WTC11 (cell line): Measurements from ENCODE around the gene NIT2. TPM values are rescaled to one million over a fixed set of nuclear protein-coding genes. Genes with fewer than 3 reads are reported as not detected.
"Not testable (repeated sequence)": the region's sequence is repeated elsewhere in the genome, so short reads cannot be mapped to it uniquely, and the experiment has no call there.

Experiments
- ATAC-seq: fragments of 200-7000 bp; cut with Tn5 transposase; 2 replicates; pipeline ENCODE4 v1.10.0; 2021; ENCODE audit warnings: mild to moderate bottlenecking, moderate library complexity
- CTCF ChIA-PET: fragments of 300-600 bp; sonication (Branson Sonifier 250); formaldehyde crosslinking; loops from one replicate; lab custom pipeline; 2021; ENCODE audit warnings: antibody characterized with exemption; lab: Charles Lee
- POLR2A ChIA-PET: fragments of 350-600 bp; sonication (Branson Sonifier 250); formaldehyde crosslinking; loops from one replicate; lab custom pipeline; 2021; ENCODE audit warnings: antibody characterized with exemption; lab: Charles Lee
- DNase-seq: peaks from one replicate; pipeline ENCODE4 v3.0.0; 2021; ENCODE audit warnings: low spot score
- H3K27ac Mint-ChIP-seq: 2 replicates; pipeline ENCODE4 v1.8.0; 2021; ENCODE audit warnings: mixed read lengths
- H3K27me3 Mint-ChIP-seq: 2 replicates; pipeline ENCODE4 v1.8.0; 2021; ENCODE audit warnings: low read depth, mild to moderate bottlenecking, moderate library complexity, mixed read lengths
- H3K36me3 Mint-ChIP-seq: 2 replicates; pipeline ENCODE4 v1.8.0; 2021; ENCODE audit warnings: mixed read lengths
- H3K4me1 Mint-ChIP-seq: 2 replicates; pipeline ENCODE4 v1.8.0; 2022; ENCODE audit warnings: mixed read lengths
- H3K4me3 Mint-ChIP-seq: 2 replicates; pipeline ENCODE4 v1.8.0; 2021; ENCODE audit warnings: mild to moderate bottlenecking, moderate library complexity, mixed read lengths
- H3K9me3 Mint-ChIP-seq: 2 replicates; pipeline ENCODE4 v1.8.0; 2021; ENCODE audit warnings: mixed read lengths
- ATF1 ChIP-seq: sonication (generic); formaldehyde crosslinking; IDR thresholded peaks from 2 replicates; pipeline ENCODE4 v1.8.1; 2023; ENCODE audit warnings: mild to moderate bottlenecking, moderate library complexity, missing genetic modification reagents
- CBFB ChIP-seq: sonication (generic); formaldehyde crosslinking; IDR thresholded peaks from 2 replicates; pipeline ENCODE4 v1.8.1; 2022; ENCODE audit warnings: mild to moderate bottlenecking, low read depth, missing genetic modification reagents
- MXD4 ChIP-seq: fragments of 250-450 bp; sonication (Bioruptor Pico); IDR thresholded peaks from 2 replicates; pipeline ENCODE4 v1.8.0; 2021; ENCODE audit warnings: mild to moderate bottlenecking, moderate library complexity, borderline replicate concordance
- NFATC4 ChIP-seq: fragments of 250-450 bp; sonication (Bioruptor Pico); IDR thresholded peaks from 2 replicates; pipeline ENCODE4 v1.9.0; 2021; ENCODE audit warnings: mild to moderate bottlenecking
- NFYB ChIP-seq: sonication (generic); formaldehyde crosslinking; conservative IDR thresholded peaks from 2 replicates; pipeline ENCODE4 v1.8.0; 2022; ENCODE audit warnings: low read depth, missing genetic modification reagents
- NR1H2 ChIP-seq: sonication (generic); formaldehyde crosslinking; IDR thresholded peaks from 2 replicates; pipeline ENCODE4 v1.9.0; 2021; ENCODE audit warnings: mild to moderate bottlenecking, moderate library complexity, missing genetic modification reagents
- NR3C1 ChIP-seq: sonication (generic); formaldehyde crosslinking; conservative IDR thresholded peaks from 2 replicates; pipeline ENCODE4 v1.8.1; 2023; ENCODE audit warnings: low read depth, mild to moderate bottlenecking, missing genetic modification reagents
- TCF7 ChIP-seq: sonication (generic); formaldehyde crosslinking; IDR thresholded peaks from 2 replicates; pipeline ENCODE4 v1.8.0; 2022; ENCODE audit warnings: mild to moderate bottlenecking, low read depth, missing genetic modification reagents, moderate library complexity
- TEAD1 ChIP-seq: sonication (generic); formaldehyde crosslinking; IDR thresholded peaks from 2 replicates; pipeline ENCODE4 v1.8.0; 2022; ENCODE audit warnings: mild to moderate bottlenecking, missing genetic modification reagents
- ZBTB21 ChIP-seq: sonication (generic); formaldehyde crosslinking; IDR thresholded peaks from 2 replicates; pipeline ENCODE4 v1.8.1; 2023; ENCODE audit warnings: mild to moderate bottlenecking, missing genetic modification reagents, borderline replicate concordance
- ZNF423 ChIP-seq: fragments of 250-450 bp; sonication (Bioruptor Pico); IDR thresholded peaks from 2 replicates; pipeline ENCODE4 v2.1.2; 2022; ENCODE audit warnings: mild to moderate bottlenecking, moderate library complexity
- total RNA-seq: library from RNA; stranded (reverse); gene quantifications from 3 replicates; pipeline ENCODE4 v1.2.3, GENCODE V29; 2021
- TF ChIP-seq, protein P1 (sequence below): sonication (generic); formaldehyde crosslinking; IDR thresholded peaks from 2 replicates; pipeline ENCODE4 v1.8.1; 2023; ENCODE audit warnings: mild to moderate bottlenecking, missing genetic modification reagents
- TF ChIP-seq, protein P2 (sequence below): sonication (generic); formaldehyde crosslinking; IDR thresholded peaks from 2 replicates; pipeline ENCODE4 v1.8.1; 2022; ENCODE audit warnings: mild to moderate bottlenecking, moderate library complexity, missing genetic modification reagents
- TF ChIP-seq, protein P3 (sequence below): fragments of 250-450 bp; sonication (Bioruptor Pico); IDR thresholded peaks from 2 replicates; pipeline ENCODE4 v1.9.0; 2021; ENCODE audit warnings: mild to moderate bottlenecking
- TF ChIP-seq, protein P4 (sequence below): sonication (generic); formaldehyde crosslinking; IDR thresholded peaks from 2 replicates; pipeline ENCODE4 v1.8.1; 2022; ENCODE audit warnings: low read depth, mild to moderate bottlenecking, moderate library complexity, missing genetic modification reagents, borderline replicate concordance
- TF ChIP-seq, protein P5 (sequence below): fragments of 250-450 bp; sonication (Bioruptor Pico); IDR thresholded peaks from 2 replicates; pipeline ENCODE4 v1.8.0; 2021; ENCODE audit warnings: mild to moderate bottlenecking
- TF ChIP-seq, protein P6 (sequence below): fragments of 200-600 bp; IDR thresholded peaks from 2 replicates; pipeline ENCODE4 v1.8.0; 2022; ENCODE audit warnings: antibody characterized with exemption

NIT2 gene
- total RNA-seq, 1 experiment from 2014 or later = 27.3 TPM

DNA sequence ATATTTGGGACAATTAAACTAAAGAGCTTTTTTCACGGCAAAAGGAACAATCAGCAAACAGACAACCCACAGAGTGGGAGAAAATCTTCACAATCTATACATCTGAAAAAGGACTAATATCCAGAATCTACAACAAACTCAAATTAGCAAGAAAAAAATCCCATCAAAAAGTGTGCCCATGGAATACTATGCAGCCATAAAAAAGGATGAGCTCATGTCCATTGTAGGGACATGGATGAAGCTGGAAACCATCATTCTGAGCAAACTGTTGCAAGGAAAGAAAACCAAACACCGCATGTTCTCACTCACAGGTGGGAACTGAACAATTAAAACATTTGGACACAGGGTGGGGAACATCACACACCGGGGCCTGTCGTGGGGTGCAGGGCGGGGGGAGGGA is 7.2 kb upstream of the NIT2 start:
- H3K9me3 Mint-ChIP-seq = peaks cover 16% of the 10 kb centered on the region
- H3K27ac Mint-ChIP-seq, H3K27me3 Mint-ChIP-seq, H3K4me3 Mint-ChIP-seq, CTCF ChIA-PET, DNase-seq, H3K4me1 Mint-ChIP-seq, POLR2A ChIA-PET, ATAC-seq: not testable (repeated sequence)
- H3K36me3 Mint-ChIP-seq = peaks cover 17% of the 10 kb centered on the region

DNA sequence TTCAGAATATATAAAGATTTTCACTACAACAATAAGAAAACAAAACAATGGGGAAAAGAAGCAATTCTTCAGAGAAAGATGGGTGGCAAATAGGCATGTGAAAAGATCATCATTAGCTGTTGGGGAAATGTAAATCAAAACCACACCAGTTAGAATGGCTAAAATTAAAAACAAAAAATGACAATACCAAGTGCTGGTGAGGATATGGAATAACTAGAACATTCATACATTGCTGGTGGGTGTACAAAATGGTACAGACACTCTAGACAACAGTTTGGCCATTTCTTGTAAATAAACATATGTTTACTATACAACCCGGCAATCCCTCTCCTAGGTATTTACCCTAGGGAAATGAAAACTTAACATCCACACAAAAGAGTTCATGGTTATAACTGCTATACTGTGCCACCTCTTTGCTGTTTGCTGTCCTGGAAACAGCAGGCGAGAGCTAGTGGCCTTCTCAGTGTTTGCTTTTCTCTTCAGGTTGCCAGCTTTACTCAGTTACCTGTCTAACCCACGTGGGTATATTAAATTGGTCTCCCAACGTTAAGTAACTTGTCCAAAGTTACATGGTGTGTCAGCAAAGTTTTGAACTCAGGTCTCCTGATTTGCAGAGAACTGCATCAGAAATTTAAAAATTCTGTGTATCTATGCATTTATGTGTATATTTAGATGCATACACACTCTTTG is 4.6 kb upstream of the NIT2 start:
- CTCF ChIA-PET = no interaction called here
- ATAC-seq = no peak
- Mint-ChIP-seq H3K36me3 (peaks cover 17% of the 10 kb centered on the region), H3K9me3 (peaks cover 16% of the 10 kb centered on the region), H3K27me3 (peaks cover 12% of the 10 kb centered on the region), H3K4me1 (no peaks in the 10 kb centered on the region), H3K27ac (no peak overlapping the region), H3K4me3 (no peak overlapping the region)
- DNase-seq = no peak
- POLR2A ChIA-PET = interaction anchor here (0.7 kb wide), 1 partner anchor 911 kb away, joined by 4 read pairs; no protein-coding TSS in a partner anchor
- TF ChIP-seq, protein P1, sequence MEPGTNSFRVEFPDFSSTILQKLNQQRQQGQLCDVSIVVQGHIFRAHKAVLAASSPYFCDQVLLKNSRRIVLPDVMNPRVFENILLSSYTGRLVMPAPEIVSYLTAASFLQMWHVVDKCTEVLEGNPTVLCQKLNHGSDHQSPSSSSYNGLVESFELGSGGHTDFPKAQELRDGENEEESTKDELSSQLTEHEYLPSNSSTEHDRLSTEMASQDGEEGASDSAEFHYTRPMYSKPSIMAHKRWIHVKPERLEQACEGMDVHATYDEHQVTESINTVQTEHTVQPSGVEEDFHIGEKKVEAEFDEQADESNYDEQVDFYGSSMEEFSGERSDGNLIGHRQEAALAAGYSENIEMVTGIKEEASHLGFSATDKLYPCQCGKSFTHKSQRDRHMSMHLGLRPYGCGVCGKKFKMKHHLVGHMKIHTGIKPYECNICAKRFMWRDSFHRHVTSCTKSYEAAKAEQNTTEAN = no peak
- TF ChIP-seq NFATC4 (CRISPR knock-in tag) = no peak
- TF ChIP-seq MXD4 (CRISPR knock-in tag) = no peak
- TF ChIP-seq ATF1 = no peak

DNA sequence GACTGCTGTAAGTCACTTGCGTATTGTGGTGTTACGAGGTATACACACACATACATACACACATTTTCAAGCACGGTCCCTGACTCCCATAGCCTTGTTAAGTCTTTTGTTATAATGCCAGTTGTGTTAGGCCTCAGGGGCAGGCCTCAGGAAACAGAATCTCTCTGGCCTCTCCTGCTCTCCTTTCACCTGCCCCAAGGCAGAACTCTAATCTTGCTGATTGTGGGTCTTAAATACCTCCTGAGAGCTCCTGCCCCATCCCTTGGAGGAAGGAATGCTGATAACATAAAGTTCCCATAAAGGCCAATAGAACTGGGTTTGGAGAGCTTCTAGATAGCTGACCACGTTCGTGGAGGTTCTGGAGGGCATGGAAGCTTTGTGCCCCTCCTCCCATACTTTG is 3.9 kb upstream of the NIT2 start:
- POLR2A ChIA-PET = no interaction called here
- CTCF ChIA-PET = no interaction called here
- peaks cover 7% of the 10 kb centered on the region for H3K4me1 Mint-ChIP-seq

DNA sequence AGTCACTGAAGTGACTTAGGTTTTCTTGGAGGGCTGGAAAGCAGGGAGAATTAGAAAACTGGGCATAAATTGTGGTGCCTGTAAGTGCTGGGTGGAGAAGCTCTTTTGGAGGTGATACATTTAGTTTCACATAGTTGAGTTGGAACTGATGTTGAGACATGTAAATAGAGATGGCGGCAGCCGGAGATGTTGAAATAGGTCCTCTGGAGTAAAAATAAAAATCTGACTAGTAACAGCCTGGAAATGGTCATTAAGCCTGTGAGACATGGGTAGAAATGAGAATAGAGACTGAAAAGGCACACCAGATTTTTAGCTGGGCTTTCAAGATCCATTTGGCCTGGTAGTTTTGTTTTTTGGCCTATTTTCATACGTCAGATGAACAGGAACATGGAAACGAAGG is 2.9 kb upstream of the NIT2 start:
- peaks cover 15% of the 10 kb centered on the region for H3K36me3 Mint-ChIP-seq
- peaks cover 16% of the 10 kb centered on the region for H3K4me1 Mint-ChIP-seq
- POLR2A ChIA-PET = no interaction called here
- H3K27ac Mint-ChIP-seq = no peak overlapping the region
- H3K4me3 Mint-ChIP-seq = no peak overlapping the region
- peaks cover 17% of the 10 kb centered on the region for H3K27me3 Mint-ChIP-seq
- ATAC-seq (no peak), DNase-seq (no peak)
- CTCF ChIA-PET = interaction anchor here (1.0 kb wide), 1 partner anchor 500 kb away, joined by 6 read pairs; no protein-coding TSS in a partner anchor
- H3K9me3 Mint-ChIP-seq = peaks cover 15% of the 10 kb centered on the region
- TF ChIP-seq CBFB (CRISPR knock-in tag) (no peak), TEAD1 (CRISPR knock-in tag) (no peak), ZBTB21 (CRISPR knock-in tag) (no peak), TCF7 (CRISPR knock-in tag) (no peak), ZNF423 (CRISPR knock-in tag) (no peak)
- TF ChIP-seq, protein P2, sequence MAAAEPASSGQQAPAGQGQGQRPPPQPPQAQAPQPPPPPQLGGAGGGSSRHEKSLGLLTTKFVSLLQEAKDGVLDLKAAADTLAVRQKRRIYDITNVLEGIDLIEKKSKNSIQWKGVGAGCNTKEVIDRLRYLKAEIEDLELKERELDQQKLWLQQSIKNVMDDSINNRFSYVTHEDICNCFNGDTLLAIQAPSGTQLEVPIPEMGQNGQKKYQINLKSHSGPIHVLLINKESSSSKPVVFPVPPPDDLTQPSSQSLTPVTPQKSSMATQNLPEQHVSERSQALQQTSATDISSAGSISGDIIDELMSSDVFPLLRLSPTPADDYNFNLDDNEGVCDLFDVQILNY (CRISPR knock-in tag) = no peak
- TF ChIP-seq, protein P3, sequence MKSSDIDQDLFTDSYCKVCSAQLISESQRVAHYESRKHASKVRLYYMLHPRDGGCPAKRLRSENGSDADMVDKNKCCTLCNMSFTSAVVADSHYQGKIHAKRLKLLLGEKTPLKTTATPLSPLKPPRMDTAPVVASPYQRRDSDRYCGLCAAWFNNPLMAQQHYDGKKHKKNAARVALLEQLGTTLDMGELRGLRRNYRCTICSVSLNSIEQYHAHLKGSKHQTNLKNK (CRISPR knock-in tag) = no peak
- TF ChIP-seq, protein P1 = no peak
- TF ChIP-seq, protein P4, sequence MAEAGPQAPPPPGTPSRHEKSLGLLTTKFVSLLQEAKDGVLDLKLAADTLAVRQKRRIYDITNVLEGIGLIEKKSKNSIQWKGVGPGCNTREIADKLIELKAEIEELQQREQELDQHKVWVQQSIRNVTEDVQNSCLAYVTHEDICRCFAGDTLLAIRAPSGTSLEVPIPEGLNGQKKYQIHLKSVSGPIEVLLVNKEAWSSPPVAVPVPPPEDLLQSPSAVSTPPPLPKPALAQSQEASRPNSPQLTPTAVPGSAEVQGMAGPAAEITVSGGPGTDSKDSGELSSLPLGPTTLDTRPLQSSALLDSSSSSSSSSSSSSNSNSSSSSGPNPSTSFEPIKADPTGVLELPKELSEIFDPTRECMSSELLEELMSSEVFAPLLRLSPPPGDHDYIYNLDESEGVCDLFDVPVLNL (CRISPR knock-in tag) = no peak

More for the DNA sequence above, 3.9 kb upstream of the NIT2 start:
- TF ChIP-seq NR3C1 (CRISPR knock-in tag) (no peak), NR1H2 (CRISPR knock-in tag) (no peak), CBFB (CRISPR knock-in tag) (no peak), NFYB (CRISPR knock-in tag) (no peak)
- TF ChIP-seq, protein P5, sequence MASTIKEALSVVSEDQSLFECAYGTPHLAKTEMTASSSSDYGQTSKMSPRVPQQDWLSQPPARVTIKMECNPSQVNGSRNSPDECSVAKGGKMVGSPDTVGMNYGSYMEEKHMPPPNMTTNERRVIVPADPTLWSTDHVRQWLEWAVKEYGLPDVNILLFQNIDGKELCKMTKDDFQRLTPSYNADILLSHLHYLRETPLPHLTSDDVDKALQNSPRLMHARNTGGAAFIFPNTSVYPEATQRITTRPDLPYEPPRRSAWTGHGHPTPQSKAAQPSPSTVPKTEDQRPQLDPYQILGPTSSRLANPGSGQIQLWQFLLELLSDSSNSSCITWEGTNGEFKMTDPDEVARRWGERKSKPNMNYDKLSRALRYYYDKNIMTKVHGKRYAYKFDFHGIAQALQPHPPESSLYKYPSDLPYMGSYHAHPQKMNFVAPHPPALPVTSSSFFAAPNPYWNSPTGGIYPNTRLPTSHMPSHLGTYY (CRISPR knock-in tag) = no peak
- TF ChIP-seq, protein P6, sequence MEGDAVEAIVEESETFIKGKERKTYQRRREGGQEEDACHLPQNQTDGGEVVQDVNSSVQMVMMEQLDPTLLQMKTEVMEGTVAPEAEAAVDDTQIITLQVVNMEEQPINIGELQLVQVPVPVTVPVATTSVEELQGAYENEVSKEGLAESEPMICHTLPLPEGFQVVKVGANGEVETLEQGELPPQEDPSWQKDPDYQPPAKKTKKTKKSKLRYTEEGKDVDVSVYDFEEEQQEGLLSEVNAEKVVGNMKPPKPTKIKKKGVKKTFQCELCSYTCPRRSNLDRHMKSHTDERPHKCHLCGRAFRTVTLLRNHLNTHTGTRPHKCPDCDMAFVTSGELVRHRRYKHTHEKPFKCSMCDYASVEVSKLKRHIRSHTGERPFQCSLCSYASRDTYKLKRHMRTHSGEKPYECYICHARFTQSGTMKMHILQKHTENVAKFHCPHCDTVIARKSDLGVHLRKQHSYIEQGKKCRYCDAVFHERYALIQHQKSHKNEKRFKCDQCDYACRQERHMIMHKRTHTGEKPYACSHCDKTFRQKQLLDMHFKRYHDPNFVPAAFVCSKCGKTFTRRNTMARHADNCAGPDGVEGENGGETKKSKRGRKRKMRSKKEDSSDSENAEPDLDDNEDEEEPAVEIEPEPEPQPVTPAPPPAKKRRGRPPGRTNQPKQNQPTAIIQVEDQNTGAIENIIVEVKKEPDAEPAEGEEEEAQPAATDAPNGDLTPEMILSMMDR = no peak
- no peak for ATAC-seq
- peaks cover 17% of the 10 kb centered on the region for H3K36me3 Mint-ChIP-seq
- no peak for DNase-seq
- H3K27me3 Mint-ChIP-seq = peaks cover 17% of the 10 kb centered on the region
- H3K27ac Mint-ChIP-seq = no peak overlapping the region
- H3K4me3 Mint-ChIP-seq = no peak overlapping the region
- H3K9me3 Mint-ChIP-seq = peaks cover 16% of the 10 kb centered on the region
